GM12875 (cell line): ENCODE measurements around the gene VWF.

Experiments used
- H3K4me3 ChIP-seq: one replicate; pipeline ENCODE4 v1.5.1; 2011; ENCODE audit warnings: low read depth, low read length, control low read depth
- CTCF ChIP-seq: IDR thresholded peaks from 2 replicates; pipeline ENCODE4 v1.5.1; 2011; ENCODE audit warnings: low read depth, mild to moderate bottlenecking, control low read depth, inconsistent platforms, low read length, moderate library complexity, borderline replicate concordance; ENCODE audit not compliant: insufficient read depth

Gene VWF

GRCh38 chr12:6124411-6125309 lies at the start of gene VWF:
Gene VWF (minus strand): TSS chr12:6124670. CDS start chr12:6123196, 1,474 bp downstream.
- H3K4me3 ChIP-seq: no peak within 1 kb of the TSS

GRCh38 chr12:6172862-6173261 lies 48.4 kb upstream of the VWF start:
- TF ChIP-seq CTCF: no peak
- no peak overlapping the region for H3K4me3 ChIP-seq

More at GRCh38 chr12:6124411-6125309, at the start of gene VWF:
- TF ChIP-seq CTCF: no peak

GRCh38 chr12:6172086-6172485 lies 47.6 kb upstream of the VWF start:
- no peak for TF ChIP-seq CTCF
- H3K4me3 ChIP-seq: no peak overlapping the region

GRCh38 chr12:6171409-6172015 lies 47.0 kb upstream of the VWF start:
- H3K4me3 ChIP-seq: no peak overlapping the region
- TF ChIP-seq CTCF: no peak

- TF ChIP-seq CTCF: no peak
- H3K4me3 ChIP-seq: no peak overlapping the region
These were observed 43.1 kb upstream of the VWF start for GRCh38 chr12:6167327-6168280.

- no peak for TF ChIP-seq CTCF
- H3K4me3 ChIP-seq: no peak overlapping the region
These were observed 42.3 kb upstream of the VWF start for GRCh38 chr12:6166808-6167207.
